A172 (cell line): ENCODE data around the gene H2BK1. TPM values are rescaled to one million over a fixed set of nuclear protein-coding genes. Genes with fewer than 3 reads are reported as not detected.

Experiments used
- DNase-seq: peaks from one replicate; pipeline ENCODE4 v3.0.0-alpha.2; 2015; ENCODE audit warnings: low spot score
- total RNA-seq: library from RNA; depleted of rRNA; stranded (reverse); fragments of >200 nt; shearing (Covaris generic); gene quantifications from 2 replicates; pipeline ENCODE4 v1.2.3, GENCODE V29; 2014; rRNA removed

Gene H2BK1
- not detected in 2 replicates for total RNA-seq

DNA sequence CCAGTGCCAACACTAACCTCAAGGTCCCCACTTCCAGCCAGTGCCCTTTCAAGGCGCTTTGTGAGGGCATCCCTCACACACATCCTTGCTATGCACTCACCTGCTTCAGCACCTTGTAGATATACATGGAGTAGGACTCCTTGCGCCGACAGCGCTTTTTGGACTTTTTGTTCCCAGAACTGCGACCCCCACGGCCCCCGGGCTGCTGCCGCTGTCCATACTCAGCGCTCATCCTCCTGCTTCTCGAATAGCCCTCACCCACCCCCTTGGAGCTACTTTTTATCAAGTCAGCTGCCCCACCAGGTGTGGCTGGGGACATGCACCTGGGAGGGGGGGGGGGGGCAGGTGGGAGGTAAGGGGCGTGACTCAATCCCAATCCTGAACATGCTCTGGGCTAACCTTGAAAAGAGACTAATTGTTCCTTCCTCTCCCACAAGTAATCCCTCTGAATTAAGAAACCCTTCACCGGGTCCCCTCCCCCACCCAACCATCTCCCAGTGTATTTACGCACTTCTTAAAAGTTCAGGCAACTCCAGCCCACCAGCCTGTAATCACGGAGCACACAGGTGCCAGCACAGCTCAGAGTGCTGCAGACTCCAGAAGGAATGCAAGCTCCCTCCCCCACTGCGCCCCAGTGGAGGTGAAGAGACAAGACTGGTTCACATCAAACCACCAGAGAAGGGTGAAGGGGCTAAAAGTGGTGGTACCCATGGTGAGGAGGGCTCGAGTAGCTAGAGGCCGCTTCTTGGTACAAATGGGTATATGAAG, at the start of gene H2BK1:
H2BK1 (minus strand) TSS at position 402 of the 768 bp plus-strand sequence; CDS start at position 232, 170 bp downstream.
- no peak for DNase-seq

DNA sequence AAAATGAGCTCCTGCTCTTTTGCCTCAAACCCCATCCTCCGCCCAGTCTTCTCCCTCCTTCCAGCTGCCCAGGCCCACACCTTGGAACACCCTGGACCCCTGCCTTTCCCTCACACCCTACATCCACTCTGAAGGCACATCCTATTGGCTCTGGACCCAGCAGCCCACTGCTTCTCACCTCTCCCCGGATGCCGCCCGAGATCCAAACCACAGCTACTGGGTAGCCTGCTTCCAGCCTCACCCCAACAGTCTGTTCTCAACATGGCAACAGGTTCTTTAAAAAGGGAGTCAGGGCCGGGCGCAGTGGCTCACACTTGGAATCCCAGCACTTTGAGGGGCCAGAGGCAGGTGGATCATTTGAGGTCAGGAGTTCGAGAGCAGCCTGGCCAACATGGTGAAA, 47.7 kb upstream of the H2BK1 start:
- no peak for DNase-seq

- no peak for DNase-seq
Measured at GRCh38 chr7:151256410-151257045, 46.2 kb upstream of the H2BK1 start.

- no peak for DNase-seq
Measured at GRCh38 chr7:151255390-151255789, 45.1 kb upstream of the H2BK1 start.

GRCh38 chr7:151254851-151255250, 44.6 kb upstream of the H2BK1 start:
- DNase-seq = no peak

DNA sequence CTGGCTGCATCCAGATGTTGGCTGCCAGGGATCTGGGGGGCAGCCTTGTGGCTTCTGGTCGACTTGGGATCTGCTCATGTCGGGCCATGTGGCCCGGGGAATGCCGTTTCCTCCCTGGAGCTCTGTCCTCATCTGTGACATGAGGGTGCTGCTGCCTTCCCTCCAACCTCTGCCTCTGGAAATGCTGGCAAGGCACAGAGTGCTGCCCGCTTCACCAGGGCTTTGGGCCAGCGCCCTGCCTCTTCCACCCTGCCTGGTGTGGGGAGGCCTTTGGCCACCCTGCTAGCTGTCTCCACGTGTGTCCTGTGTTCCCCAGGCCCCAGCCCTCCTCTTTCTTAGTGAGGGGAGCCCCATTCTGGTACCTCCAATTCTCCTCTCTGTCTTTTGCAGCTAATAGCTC, 44.0 kb upstream of the H2BK1 start:
- DNase-seq = no peak

DNA sequence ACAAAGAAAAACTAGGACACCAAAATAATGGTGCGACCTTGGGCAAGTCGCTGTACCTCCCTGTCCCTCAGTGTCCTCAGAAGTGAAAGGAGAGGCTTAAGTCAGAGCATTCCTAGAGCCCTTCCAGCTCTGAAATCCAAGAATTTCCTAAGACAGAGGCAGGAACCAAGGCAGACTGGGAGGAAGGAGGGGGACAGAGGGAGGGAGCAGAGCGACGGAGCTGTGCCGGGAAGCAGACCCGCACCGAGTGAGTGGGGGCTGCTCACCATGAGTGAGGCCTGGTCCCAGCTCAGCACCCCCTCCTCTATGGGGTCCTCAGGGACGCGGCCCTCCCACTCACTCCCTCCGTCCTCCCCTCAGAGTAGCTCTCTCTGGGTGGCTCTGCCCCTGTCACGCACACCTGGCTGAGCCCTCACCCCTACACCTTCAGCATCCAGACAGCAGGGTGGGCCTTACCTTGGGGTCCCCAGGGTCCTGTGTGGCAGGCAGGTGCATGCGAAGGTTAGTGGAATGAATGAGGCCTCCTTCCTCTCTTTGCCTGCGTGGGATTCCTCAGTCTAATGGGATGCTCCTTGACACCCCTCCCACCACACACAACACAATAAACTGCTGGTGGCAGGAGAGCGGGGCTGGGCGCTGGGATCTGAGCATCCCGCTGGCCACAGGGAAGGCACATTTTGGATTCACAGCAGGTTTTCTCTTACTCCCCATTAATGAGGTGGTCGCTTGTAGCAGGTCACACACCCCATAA, 42.8 kb upstream of the H2BK1 start:
- no peak for DNase-seq

- no peak for DNase-seq
Measured at GRCh38 chr7:151252561-151252835, 42.2 kb upstream of the H2BK1 start.

GRCh38 chr7:151251689-151252560, 41.6 kb upstream of the H2BK1 start:
- DNase-seq = peak; percentile 44

DNA sequence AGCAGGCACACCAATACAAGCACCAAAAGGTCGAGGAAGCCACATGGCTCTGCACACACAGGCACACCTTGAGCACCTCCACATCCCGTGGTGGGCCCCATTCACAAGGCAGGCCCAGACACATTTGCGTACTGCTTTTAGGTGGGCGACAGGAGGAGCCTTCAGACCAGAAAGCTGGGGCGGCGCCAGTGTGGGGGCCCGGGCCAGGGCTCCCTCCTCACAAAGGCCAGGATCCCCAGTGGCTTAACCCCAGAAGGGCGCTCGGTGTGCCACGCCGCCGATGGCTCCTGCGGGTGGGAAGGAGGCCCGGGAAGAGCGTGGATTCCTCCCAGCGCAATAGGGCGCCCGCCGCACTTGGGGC, 41.0 kb upstream of the H2BK1 start:
- no peak for DNase-seq

GRCh38 chr7:151250181-151251132, 40.2 kb upstream of the H2BK1 start:
- DNase-seq = no peak

GRCh38 chr7:151249732-151250072, 39.4 kb upstream of the H2BK1 start:
- peak; percentile 48 for DNase-seq

GRCh38 chr7:151249034-151249731, 38.9 kb upstream of the H2BK1 start:
- DNase-seq = peak; percentile 25

DNA sequence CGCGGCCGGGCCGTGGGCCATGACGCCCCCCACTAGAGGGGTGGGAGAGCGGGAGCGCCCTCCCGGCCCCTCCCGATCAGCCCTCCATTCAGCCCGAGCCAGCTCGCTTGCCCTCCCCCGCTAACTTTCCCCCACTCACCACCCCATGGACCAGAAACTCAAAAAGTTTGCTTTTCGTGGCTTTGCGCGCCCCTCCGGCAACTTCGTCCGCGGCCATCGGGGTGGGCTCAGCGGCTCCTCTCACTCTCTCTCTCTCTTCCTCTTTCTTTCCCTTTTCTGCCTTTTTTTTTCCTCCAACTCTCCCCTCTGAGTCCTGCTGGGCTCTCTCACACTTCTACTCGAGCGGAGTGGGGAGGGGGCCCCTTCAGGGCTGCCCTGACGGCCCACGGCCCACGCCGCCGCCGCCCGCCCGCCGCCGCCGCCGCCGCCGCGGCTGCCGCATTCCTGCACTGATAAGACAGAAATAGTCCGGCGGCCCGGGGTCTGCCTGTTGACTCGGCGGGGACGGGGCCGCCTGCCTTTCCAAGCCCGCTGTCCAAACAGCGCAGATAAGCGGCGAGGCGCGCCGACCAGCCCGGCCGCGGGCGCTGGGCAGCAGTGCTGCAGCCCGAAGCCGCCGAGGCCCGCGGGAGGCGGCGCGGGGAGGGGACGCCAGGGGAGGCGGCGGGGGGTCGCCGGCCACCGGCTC, 38.2 kb upstream of the H2BK1 start, which contains the start of gene SMARCD3:
SMARCD3 (minus strand) TSS at position 349 of the 688 bp plus-strand sequence; CDS start at position 217, 132 bp downstream.
- DNase-seq = no peak

DNA sequence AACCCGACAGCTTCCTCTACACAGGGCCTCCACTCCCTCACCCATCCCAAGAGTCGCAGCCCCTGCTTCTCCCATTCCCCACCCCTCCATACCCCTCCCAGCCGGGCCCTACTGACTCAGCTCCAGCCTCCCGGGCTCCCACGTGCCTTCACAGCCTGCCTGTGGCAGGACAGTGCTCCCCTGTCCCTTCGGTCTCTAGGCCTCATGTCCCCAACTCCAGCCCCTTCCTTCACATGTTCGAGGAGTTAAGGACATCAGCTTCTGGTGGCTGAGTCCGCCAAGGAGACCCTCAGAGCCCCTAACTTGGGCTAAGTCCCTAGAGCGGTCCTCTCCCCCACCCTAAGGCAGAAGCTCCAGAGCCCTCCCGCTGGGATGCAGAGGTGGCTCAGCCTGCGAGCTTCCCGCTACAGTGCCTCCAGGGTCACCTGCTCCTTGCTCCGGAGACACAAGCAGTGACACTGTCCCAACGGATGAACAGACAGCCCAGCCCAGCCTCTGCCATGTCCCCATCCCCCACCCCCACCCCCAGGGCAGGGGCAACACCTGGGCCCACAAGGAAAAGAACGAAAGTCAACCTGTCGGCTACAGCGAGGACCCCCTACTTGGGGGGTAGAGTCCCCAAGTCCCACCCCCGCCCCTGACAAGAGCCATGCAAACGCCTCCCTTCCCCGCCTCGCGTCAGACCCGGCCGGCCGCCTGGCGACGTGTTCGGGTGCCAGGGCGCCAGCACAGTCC, 37.5 kb upstream of the H2BK1 start:
- no peak for DNase-seq

- no peak for DNase-seq
Measured at GRCh38 chr7:151246851-151247580, 36.7 kb upstream of the H2BK1 start.

DNA sequence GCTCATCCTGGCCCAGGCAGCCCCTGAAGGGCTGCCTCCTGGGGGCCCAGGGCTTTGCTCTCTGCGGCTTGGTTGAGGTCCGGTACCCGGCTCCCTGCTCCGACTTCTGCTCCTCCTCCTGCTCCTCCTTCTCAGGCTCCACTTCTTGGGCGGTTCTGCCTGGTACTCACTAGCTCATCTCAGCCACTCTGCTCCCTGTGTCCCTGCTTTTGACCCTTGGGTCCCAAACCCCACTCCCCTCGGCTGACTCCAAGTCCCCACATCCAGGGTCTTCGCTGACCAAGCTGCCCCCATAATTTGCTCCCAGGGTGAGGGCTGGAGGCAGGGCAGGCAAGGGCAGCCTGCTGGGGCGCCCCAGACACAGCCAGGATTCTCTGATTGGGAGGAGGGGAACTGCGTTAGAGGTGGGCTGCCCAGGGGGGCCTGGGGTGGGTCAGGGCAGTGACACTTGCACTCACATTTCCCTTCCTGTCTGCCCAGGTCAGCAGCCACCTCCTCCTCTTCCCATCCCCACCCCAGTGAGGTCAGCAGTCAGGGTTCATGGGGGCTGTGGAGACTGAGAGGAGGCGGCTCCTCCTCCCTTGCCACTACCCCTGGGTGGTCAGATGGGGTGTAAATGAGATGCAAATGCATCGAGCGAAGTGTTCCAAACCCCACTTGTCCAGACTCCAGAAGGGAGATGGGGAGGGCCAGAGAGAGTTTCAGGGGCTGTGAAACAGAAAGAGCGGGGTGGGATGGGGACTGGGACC, 36.0 kb upstream of the H2BK1 start:
- no peak for DNase-seq
